ENCODE data around the gene SLC48A1. TPM values are rescaled to one million over a fixed set of nuclear protein-coding genes. Genes with fewer than 3 reads are reported as not detected.

The SLC48A1 gene
- polyA plus RNA-seq (2013, experiment 1 of 2; ENCODE audit: insufficient read length) = 13.5 TPM
- 12.6 TPM for polyA plus RNA-seq (2013, experiment 2 of 2; ENCODE audit: insufficient read length)

DNA sequence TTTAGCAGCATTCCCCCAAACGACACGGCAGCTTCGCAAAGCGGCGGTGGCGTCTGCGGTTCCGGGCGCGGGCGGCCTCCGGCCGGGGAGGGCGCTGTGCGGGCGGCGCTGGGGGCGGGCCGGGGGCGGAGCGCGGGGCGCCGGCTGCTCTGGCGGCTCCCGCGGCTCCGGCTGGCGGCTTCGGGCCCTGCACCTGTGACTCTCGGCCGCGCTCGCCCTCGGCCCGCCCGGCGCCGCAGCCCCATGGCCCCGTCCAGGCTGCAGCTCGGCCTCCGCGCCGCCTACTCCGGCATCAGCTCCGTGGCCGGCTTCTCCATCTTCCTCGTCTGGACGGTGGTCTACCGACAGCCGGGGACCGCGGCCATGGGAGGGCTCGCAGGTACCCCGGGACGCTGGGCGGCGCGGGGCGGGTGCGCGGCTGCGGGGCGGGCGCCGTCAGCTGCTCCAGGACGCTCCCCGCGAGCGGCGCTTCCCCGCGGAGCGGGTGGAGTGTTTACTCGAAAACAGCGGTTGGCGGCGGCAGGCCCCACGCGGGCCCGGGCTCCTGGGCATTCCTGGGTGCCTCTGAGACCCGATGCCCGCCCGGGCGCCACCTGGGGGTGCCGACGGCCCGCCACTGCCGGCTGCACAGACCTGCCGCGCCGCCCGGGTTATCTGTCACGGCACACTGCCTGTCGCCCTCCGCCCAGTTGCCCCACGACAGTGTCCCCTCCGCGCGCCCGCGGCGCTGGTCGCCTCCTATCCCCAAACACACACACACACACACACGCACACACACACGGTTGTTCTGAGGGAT lies at the start of gene SLC48A1:
SLC48A1 (plus strand) TSS at position 177 of the 796 bp plus-strand sequence; CDS start at position 244, 67 bp downstream.
- peak; percentile 61 for DNase-seq

DNA sequence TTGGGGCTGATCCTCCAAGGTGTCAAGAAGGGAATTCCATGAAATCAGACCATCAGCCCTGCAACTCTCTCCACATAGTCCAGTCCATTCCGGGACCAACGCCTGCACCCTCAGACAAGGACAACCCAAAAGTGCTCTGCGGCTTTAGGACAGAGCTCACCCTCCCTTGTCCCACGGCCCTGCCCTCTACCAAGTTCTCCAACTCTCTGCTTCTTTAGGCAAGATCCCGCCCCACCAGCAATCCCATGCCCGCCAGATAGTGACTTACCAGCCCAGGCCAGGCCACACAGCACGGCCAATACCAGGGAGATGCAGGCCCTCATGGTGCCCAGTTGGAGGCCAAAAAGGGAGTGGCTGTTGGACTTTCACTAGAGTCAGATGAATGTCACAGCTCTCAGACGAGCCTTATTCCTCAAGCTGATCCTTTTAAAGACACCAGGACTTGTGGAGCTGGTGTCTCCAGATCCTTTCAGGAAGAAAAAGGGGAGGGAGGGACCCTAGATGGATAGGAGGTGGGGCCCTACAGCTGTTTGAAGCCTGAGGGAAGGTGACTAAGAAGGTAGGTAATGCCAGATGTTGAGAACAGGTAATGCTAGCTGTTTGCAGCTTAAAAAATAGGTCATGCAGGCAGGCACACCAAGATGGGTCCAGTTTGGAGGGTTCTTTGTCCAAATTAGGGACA lies 47.8 kb upstream of the SLC48A1 start, which contains the start of gene ENDOU:
ENDOU (minus strand) TSS at position 400 of the 682 bp plus-strand sequence; CDS start at position 323, 77 bp downstream.
- DNase-seq = no peak

DNA sequence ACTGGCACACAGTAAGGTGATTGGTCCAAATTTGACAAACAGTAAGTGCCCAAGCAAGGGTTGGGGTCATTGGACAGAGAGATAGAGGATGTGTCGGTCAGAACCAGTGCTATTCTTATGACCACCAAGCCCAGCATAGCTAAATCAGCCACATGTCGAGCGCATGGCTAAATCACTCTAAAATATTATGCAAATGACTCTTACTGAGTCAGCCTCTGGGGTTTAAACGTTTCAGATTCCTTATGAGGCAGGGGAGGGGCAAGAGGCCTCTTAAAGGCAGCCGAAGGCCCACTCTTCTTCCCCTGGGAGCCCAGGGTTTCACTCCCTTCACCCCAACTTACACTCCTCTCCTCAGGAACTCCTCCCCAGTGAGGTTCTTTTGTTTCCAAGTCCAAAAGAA lies 47.1 kb upstream of the SLC48A1 start:
- peak; percentile 89 for DNase-seq

DNA sequence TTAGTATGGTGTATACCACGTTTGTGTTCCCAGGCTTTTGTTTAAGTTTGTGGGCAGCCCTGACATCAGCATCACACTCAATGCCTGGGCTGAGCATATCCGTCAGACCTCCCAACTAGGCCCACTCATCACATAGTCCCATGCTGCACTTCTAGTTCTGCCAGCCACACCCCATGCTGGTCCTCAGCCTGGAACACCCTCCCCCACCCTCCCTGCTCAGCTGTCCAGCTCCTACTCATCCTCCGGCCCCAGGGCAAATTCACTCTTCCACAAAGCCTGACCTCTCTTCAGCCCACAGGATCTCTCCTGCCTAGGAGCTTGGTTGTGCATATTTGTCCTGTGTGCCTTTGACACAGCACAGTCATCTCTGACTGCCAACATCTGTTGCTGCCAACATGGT lies 43.8 kb upstream of the SLC48A1 start:
- DNase-seq = no peak

DNA sequence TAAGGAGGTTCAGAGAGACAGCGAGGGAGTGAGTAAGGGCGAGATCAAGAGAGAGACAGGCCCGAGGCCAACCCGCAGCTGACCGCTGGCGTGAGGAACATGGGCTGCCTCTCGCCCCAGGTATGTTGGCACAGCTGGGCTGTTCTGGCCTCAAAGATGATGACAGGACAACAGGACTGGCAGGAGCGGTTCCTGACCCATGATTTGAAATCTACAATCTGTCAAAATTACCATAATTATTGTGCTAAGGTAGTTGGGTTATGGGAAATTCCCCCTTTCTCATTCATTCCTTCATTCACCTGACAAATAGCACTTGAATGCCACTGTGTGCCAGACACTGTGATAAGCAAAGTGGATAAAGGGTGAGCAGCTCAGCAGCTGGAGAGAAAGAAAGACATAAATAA lies 42.7 kb upstream of the SLC48A1 start:
- no peak for DNase-seq

DNA sequence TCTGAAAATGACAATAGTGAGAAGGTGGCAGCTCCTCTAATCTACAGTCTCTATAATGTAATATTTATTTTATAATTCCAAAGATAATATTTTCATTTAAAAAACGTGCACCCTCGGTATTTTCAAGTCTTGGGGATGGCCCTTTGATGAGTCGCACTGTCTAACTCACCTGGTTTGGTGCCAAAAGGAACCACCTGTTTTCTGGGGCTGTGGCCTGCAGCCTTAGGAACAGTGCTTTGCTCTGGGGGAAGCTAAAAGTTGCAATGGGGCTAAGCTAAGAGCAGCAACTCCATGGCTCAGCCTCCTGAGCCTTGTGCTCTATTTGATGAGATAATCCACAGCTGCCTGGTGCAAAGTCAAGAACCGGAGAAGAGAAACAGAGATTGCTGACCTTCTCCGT lies 41.3 kb upstream of the SLC48A1 start:
- DNase-seq = no peak

DNA sequence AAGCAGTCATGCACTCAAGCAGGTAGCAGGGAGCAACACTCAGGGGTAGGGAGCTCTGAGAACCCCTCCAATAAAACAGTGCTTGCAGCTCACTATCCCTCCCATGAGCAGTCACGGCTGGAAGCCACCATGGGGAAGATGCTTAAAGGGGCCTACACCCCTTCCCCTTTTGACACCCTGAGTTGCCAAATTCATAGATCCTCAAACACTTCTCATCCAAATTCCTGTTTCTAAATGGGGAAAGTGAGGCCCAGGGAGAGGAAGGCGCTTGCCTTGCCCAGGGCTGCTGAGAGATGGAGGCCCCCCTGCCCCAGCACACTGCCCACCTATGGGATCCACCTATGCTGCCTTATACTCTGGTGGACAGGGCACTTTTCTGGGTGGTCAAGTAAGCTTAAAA lies 40.5 kb upstream of the SLC48A1 start:
- DNase-seq = no peak

DNA sequence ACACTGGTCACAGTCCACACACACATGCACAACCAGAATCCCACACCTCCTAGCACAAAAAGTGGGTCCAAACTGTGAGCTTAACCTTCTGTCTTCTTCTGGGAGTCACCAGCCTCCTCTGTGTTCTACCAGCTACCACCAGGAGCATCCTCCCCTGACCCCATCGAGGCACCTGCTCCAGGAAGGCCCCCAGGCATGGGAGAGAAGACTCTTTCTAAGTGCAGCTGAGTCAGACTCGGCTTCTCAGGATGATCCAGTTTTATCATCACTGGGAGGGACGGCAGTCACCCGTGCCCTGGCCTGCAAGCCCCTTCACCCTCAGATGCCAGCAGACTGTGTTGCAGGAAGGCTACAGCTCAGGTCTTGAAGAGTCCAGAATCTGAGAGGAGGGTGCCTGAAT lies 39.9 kb upstream of the SLC48A1 start:
- DNase-seq = no peak

DNA sequence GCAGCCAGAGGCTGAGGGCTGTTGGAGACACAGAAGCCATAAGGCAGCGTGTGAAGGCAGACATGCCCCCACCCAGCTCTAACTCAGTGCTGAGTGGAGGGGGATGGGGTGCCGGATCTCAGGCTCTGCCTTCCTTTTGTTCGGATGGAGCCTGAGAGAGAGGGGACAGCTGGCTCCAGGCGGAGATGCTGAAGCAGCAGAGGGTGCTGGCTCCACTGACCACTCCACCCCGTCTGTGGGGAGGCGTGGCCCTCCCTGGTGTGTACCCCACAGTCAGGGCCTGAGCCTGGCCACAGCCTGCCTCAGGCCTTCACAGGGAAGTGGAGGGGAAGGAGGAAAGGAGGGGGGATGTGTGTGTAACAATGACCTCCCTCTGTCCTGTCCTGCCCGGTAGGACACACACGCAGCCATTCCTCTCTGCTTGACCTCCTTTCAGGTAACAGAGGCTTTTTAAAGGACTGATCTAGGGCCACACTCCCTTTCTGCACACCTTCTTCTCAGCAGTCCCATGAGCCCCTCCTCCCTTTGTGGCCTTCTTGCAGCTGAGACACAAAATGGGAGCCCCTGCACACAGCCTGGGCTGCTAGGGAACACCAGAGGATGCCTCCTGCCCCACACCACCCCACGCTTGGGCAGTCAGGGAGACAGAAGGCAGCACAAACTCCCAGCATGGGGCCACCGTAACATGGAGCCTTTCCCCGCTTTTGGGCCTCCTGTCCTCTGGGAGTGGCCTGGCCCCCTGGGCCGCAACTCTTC lies 38.1 kb upstream of the SLC48A1 start:
- no peak for DNase-seq

DNA sequence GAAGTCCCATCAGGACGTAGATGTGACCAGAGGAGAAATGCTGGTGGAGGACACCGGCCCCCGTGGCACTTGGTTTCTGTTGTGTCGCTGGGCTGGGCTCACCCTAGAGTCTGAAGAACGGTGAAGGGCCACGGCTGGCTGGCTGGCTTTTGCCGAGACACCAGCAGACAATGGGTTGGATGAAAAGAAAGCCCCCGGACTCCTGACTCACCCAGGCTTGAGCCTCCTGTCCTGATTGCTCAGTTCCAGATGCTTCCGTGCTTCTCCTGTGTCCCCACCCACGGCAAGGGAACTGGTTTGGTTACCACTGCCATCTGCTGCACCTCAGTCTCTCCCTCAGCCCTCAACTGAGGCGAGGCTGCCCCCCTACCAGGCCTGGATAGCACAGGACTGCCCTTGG lies 37.4 kb upstream of the SLC48A1 start:
- no peak for DNase-seq

DNA sequence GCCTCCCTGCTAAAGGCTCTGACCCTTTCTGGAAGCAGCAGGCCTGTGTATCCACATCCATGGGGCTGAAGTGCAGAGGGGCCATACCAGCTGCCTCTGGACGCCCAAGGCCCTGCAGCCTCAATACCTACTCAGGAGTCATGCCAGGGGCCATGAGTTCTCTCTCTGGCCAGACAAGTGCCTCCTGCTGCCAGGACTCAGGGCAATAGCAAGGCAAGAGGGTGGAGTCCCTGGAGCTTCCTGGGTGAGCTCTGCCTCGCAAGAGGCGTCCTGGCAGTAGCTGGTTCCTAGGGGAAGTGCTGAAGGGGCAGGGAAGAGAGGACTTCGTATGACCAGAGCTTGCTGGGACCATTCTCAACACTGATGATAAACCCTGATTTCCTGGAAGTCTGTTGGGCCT lies 36.8 kb upstream of the SLC48A1 start:
- DNase-seq = no peak

DNA sequence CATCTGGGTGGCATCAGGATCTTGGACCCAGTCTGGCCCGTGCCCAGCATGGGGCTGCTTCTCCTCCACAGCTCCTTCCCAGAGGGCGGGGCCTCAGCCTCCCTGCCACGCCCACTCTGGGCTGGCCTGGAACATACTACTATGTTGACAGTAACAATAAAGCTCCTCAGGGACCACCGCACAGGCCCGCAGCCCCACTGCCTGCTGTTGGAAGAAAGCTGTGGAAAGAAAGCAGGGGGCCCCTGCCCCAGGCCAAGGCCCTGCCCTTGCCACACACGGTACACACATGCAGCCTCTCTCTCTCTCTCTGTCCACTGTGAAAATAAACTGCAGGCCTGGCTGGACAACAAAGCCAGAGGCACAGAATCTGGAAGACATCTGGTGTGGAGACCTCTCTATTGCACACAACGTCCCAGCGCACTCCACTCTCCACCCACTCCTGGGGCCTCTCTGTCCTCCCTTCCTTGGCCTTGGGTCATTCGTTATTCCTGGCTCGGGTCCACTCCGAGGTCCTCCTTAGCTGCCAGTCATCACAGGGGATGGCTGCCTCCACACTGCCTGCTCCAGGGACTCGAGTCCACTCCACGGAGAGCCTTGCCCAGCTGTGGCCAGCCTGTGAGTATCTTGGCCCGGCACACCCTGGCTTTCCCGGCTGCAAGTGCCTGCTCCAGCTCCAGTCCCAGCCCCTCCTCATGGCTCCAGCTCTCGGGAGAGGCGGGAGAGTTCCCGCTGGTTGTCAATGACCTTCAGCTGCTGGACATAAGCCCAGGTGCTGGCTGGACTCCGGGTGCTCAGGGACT lies 36.0 kb upstream of the SLC48A1 start:
- DNase-seq = peak; percentile 26

DNA sequence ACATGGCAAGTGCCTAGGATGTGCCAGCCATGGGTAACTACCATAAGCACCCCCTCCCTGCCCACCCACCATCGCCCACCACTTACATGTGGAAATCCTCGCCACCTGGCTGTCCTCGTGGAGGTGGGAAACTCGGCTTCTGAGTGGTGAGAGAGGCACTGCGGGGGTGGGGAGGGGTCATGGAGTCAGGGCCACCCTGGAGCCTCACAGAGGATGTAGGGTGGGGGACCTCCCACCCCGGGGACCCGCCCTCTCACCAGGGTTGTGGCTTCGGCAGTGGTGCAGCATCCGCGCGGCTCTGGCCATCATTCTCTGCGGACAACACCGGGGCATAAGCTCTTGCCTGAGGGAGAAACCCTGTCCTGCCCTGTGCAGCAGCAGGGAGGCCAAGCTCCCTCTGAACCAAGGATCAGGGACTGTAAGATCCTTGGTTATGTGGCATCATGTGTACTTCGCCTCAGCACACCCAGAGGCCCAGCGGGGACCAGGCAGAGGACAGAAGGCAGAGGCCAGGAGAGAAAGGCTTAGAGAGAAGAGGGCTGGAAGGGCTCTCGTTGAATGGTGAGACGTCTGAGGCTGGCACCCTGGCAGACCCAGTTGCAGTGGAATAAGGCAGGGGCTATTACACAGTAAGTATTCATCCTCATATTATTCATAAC lies 35.0 kb upstream of the SLC48A1 start:
- DNase-seq = no peak

DNA sequence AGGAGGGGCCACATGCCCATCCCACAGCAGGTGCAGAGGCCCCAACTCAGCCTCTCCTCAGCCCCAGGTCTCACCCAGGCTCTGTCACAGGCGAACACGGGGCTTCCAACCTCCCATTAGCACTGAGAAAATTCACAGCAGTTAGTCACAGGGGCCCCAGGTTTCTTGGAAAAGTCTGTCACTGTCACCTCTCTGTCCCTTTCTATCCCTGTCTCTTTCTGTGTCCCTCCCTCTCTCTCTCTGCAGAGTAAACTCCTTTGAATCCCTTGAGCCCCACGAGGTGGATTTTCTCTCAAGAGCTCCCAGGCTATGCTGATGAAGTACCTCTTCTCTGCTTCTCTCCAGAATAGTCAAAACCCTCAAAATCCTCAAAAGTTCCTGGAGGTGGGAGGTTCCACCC lies 33.7 kb upstream of the SLC48A1 start:
- no peak for DNase-seq

DNA sequence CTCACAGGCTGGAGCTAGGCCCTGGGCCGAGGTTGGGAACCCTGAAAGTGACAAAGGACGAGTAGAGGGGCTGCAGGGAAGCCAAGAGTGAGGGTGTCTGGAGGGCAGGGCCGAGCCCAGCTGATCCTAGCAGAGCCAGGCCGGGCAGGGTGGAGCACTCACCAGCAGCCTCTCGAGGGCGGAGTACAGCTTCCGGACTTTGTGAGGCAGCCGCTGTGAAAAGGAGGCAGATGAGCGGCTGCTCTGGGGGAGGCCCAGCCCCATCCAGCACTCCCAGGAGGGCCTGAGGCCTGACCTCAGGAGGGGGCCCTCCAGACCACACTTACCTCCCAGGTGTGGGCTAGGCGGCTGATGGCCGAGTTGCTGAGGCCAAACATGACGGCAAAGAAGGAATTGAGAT lies 33.1 kb upstream of the SLC48A1 start:
- no peak for DNase-seq

DNA sequence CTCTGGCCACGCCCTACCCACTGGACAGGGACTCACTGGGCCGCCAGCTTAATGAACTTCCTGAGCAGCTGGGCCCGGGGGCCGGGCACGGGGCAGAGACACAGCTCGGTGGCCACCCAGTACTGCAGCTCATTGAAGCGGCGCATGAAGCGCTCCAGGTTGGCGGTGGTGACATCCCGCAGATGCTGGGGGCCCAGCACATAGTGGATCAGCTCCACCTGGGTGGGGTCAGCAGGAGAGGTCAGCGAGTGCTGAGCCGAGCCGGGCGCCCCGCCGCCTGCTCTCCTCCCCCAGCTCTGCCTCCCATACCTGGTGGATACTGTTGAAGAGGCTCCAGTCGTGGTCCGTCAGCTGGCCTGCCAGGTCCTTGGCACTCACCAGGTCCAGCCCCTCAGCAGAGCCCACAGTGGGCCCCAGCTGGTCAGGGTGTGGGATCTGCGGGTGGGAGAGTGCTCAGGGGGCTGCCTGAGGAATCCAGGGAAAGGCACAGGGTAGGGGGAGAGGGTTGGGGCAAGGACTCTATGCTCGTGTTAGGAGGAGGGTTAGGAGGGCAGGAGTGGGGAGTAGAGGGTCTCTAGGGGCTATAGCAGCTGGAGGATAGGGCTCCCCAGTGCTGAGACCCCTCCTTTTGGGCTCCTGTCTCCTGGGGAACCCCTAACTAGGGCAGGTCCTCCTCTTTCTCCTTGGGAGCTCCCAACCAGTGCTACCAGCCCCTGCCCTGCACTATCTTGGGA lies 32.3 kb upstream of the SLC48A1 start:
- no peak for DNase-seq

DNA sequence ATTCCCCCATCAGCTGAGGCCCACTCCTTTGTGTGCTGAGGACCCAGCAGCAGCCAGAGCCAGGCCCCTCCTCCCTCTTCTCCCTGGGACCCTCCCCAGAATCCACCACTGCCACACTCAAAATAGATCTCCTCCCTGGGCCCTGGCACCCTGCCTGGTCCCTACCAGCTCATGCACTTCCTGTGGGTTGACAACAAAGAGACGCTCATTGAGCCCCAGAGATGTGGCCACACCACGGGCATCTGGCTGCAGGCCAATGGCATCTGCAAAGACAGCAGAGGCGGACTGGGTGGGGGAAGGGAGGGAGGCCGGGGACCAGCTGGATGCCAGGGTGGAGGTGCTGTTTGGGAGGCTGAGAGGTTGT lies 31.7 kb upstream of the SLC48A1 start:
- no peak for DNase-seq

DNA sequence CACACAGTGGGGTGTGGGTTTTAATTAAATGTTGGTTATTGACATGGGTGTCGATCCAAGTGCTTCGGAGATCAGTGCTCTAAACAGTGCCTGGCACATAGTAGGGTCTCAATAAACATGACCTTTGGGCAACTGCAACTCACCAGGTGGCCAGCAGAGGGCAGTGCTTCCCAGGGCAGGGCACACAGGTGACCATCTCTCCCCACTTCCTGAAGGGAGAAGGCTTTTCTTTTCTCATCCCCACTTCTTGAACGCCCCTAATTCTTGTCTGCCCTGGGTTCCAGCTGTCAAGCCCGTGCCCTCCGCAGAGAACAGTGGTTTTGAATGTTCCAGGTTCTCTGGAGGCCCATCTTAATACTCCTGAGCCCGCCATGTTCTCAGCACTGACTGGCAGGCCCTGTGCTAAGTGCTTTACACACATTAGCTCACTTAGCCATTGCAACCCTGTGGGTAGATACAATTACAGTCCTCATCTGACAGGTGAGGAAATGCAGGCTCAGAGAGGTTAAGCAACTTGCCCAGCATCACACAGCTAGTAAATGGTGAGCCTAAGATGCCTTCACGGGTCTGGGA lies 30.7 kb upstream of the SLC48A1 start:
- DNase-seq = no peak

DNA sequence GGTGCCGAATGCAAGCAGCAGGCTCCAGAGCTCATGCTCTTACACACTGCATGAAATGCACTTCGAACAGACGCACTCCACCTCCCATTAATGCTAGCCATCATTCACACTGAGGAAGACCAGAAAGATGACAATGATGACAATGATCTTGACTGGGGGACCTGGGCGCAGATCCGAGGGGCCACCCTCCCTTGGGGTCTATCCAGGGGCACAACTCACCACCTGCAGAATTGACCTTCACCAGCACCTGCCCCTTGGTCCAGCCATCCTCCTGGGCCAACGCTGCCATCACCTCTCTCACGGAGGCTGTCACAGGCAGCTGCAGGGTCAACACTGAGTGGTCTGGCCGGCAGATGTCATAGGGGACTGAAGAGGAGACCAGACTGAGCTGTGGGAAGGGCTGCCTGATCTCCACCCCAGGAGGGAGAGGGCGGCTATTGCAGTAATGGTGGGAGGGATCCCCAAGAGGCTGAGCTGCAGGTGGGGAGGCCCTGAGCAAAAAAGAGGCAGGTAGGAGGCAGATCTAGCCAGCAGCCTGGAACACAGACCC lies 29.7 kb upstream of the SLC48A1 start:
- DNase-seq = no peak

DNA sequence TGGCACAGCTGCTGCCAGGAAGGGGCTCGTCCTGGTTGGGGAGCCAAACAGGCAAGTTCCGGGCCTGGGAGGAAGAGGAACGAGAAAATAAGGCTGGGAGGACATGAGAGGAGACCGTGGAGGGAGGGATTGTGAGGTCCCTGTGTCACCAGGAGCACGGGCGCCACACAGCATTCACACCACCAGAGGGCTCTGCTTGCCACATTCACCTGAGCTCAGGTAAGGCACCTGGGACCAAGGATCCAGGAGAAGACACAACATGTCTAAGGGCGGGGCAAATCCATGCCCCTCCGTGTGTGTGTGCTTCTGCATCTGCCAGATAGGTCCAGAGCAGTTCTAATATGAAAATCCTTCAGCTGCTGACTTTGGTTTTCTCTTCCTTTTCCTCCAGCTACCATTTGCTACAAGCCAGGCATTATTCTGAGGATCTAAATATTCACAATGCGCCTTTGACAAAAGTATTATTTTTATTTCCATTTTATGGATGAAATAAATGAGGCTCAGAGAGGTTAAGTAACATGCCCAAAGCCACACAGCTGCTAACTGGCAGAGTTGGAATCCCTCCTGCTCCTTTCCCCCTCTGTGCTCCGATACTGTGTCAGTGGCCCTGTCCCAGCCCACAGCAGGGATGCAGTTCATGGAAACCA lies 28.9 kb upstream of the SLC48A1 start:
- DNase-seq = no peak
